Thyroid gland (tissue), 4 donors: ENCODE results near the gene OPTC.

ENCODE experiments used
- CTCF ChIP-seq, 6 experiments: fragments of 200-600 bp in 3 of 6; fragments of 450-650 bp in 3 of 6; sonication (generic) in 3 of 6; IDR thresholded peaks; one replicate each; pipeline ENCODE4 v1.5.1; 2016 to 2019; ENCODE audit warnings: antibody characterized with exemption in 6 of 6, mild to moderate bottlenecking in 2 of 6, inconsistent platforms in 1 of 6, moderate library complexity in 1 of 6
- POLR2A ChIP-seq, 2 donors: fragments of 450-650 bp; IDR thresholded peaks; one replicate each; pipeline ENCODE4 v1.6.1; 2017; ENCODE audit warnings: antibody characterized with exemption in 2 of 2, mild to moderate bottlenecking in 2 of 2, moderate library complexity in 1 of 2

GRCh38 chr1:203450479-203451149 lies 43.3 kb upstream of the OPTC start:
- TF ChIP-seq CTCF (IDR thresholded peaks at IDR 0.05), result no peak
- no peak for TF ChIP-seq POLR2A (IDR thresholded peaks at IDR 0.05)
